ENCODE results near the gene DGLUCY.

Gene DGLUCY

DNA sequence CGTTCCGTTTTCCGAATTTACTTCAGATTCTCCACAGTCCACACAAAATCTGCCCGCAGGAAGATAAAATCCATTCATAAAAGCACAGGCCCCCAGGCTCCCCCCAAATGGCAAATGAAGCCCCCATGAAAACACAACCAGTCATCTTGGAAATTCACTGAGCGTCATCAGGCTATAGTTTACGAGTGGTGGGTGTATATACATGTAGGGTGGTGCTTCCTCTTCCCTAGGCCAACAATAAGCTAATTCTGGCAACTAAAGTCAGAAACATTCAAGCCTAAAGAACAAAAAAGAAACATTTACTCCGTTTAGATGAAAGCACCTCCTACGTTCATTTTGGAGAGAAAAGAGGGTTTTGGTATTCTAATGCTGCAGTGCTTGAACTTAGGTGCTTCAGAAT, 124.8 kb downstream of the DGLUCY start:
- no peak for DNase-seq

DNA sequence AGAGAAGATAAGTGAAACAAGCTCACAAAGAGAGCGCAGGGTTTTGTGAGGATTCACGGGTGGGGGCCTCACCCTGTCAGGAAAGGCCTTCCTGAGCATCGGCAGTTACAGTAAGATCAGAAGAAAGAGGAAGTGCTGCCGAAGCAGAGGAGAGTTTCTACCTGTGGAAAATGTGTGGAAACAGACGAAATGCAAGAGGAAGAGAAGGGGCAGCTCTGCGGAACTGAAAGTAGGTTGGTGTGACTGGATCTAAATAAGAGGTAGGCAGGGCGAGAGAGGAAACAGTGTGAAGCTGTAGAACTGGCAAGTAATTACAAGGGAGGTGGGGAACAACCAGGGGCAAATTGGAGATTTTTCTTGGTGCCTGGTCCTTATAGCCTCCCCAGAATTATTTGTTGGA, 128.0 kb downstream of the DGLUCY start:
- DNase-seq = peak; percentile 36 to 39

DNA sequence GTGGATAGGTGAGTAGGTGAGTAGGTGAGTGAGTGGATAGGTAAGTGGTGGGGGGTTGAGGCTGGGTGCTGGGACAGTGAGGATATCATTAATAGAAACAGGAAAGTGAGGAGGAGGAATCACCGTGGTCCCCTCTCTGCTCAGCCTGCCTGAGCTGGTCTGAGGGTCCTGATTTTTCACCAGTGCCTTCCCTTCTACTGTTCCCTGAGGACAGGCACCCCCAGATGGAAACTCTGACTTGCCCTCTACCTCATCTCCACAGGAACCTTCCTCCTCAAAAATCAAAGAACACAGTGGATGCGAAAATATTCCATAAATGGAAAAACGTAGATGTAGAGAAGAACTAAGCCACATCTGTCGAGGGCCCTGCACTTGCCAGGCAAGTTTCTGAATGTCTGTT, 128.8 kb downstream of the DGLUCY start:
- no peak for DNase-seq

- peak; percentile 35 to 40 for DNase-seq
Measured at GRCh38 chr14:91243074-91243471, 129.2 kb downstream of the DGLUCY start.

GRCh38 chr14:91244501-91244901, 130.6 kb downstream of the DGLUCY start, which contains the start of gene GPR68:
Gene GPR68, minus strand, starts transcription at chr14:91244704. Its CDS starts 9,654 bp downstream, at chr14:91235050.
- DNase-seq = peak; percentile 38 to 52

DNA sequence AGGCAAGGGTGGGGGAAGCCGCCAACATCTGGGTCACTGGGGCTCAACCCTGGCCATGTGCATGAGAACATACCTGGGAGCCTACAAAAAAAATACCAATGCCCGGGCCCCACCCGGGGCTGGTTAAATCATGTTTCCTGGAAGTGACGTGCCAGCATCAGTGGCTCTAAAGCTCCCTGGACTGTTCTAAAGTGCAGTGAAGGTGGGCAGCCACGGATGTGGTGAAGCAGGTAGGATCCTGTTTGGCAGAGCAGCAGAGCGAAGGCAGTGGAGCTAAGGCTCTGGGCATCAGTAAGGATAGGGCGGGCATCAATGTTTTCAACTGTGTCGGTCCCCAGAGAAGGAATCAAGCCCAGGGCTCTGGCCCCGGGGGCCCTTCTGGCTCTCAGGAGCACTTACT, 131.2 kb downstream of the DGLUCY start:
- peak; percentile 69 to 73 for DNase-seq

- DNase-seq = peak in 1 of 2 experiments; percentile 31
Measured at GRCh38 chr14:91245616-91246015, 131.7 kb downstream of the DGLUCY start.

- DNase-seq = peak; percentile 67 to 77
Measured at GRCh38 chr14:91246051-91246852, 132.4 kb downstream of the DGLUCY start.

DNA sequence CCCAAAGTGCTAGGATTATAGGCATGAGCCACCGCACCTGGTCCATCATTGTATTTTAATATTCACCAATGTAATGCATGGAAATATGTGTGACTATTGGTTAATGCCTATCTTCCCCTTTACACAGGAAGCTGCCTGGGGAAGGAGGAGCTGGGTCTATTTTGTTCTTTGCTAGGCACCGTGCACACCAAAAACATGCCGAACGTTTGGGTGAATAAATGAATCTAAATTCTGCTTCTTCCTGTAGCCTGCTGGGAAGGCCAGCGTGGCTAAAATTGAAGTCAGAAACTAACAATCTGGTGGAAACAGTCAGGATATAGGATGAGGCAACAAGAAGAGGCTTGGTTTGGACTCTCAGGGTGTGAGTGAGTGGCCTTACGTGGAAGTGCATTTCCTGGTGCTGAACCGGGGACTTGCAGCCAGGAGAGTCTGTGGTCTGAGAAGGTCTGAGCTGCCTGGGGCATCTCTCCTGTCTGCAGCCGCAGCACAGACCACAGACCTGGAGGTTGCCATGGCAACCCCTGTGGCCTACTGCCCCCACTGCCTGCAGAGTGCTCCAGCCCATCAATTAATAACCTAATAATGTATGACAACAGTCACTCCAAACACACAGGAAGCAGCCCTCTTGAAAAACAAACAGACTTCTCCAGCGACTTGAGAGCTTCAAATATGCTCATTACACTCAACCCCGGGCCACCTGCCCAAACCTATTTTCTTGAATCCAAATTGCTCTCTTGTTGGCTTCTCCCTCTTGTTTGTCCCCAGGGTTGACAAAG, 136.2 kb downstream of the DGLUCY start:
- DNase-seq = peak; percentile 44 to 57

DNA sequence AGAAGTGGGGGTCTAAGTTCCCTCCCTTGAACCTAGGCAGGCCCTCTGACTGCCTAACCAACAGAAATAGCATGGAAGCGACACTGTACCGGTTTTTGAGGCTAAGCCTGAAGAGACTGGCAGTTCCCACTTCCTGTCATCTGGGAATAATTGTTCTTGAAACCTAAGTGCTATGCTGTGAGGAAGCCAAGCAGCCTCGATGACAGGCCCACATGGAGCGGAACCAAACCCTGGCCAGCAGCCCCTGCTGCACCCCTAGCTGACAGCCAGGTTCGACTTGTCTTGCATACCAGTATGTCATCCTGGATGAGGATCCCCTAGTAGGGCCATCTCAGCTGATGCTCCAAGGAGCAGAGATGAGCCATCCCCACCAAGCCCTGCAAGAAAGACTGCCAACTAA, 137.0 kb downstream of the DGLUCY start:
- no peak for DNase-seq

DNA sequence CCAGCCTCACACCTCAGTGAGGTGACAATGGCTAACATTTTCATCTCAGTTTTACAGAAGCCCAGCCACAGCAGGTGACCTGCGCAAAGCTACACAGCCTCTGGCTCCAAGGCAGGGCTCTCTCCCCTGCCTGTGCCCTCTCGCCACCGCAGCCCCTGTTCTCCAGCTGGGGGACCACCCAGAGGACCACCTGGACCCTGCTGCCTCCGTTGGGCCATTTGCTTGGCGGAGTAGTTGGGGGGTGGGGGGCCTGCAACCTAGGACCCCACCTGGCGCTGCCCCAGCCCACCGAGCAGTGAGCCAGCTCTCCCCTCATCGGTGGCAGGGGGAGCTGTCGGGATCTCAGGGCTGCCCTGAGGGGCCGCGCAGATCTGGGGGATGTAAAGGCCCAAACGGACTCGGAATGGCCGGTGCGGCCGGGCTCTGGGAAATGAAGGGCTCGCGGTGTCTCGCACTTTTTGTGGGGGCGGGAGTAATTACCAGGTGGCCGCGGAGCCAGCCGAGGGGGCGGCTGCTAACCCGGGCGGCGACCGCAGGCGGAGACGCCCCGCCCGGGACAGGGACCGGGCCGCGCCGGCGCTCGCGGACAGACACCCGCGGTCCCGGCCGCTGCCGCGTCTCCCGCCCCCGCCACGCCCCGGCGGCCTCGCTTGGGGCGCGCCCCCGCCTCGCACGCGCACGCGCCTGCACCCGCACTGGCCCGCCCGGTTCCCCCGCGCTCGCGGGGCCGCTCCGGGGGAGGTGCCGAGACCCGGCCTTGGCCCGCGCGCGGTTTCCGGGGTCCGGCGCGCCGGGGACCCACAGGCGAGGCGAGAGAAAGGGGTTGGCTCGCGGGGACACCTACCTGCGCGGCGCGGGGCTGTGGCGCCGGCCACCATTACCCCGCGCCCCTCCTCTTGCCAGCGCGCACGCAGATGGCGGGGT, 139.3 kb downstream of the DGLUCY start:
- DNase-seq = peak in 1 of 2 experiments; percentile 38

GRCh38 chr14:91253795-91254323, 140.0 kb downstream of the DGLUCY start:
- no peak for DNase-seq

GRCh38 chr14:91254461-91254860, 140.6 kb downstream of the DGLUCY start:
- no peak for DNase-seq

DNA sequence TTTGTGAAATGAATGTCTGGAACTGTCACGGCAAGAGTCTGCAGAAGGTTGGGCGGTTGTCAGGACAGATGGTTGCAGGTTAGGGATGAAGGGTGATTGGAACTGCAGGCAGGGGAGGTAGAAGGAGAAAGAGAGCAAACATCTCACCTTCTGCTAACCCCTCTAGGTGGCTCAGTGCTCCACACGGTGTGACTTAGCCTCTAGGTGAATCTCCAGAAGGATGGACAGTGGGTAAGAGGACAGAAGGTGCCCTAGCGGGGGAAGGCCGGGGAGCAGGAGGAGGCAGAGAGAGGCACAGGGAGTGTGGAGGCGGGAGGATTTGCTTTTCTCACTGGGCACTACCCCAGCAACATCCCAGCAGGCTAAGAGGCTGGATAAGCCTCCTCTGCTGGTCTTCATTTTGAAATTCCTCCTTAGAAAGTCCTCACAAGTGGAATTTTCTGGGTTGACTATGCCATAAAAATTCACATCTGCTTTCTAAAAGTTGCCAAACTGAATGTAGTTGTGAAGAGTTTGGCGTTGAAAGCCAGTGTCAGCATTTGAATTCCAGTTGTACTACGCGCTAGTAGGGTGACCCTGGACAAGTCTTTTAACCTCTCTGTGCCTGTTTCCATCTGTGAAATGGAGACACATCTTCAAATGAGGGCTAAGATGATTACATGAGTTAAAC, 141.3 kb downstream of the DGLUCY start:
- DNase-seq = no peak

- DNase-seq = no peak
Measured at GRCh38 chr14:91256661-91257060, 142.8 kb downstream of the DGLUCY start.

- no peak for DNase-seq
Measured at GRCh38 chr14:91257328-91258010, 143.6 kb downstream of the DGLUCY start.

DNA sequence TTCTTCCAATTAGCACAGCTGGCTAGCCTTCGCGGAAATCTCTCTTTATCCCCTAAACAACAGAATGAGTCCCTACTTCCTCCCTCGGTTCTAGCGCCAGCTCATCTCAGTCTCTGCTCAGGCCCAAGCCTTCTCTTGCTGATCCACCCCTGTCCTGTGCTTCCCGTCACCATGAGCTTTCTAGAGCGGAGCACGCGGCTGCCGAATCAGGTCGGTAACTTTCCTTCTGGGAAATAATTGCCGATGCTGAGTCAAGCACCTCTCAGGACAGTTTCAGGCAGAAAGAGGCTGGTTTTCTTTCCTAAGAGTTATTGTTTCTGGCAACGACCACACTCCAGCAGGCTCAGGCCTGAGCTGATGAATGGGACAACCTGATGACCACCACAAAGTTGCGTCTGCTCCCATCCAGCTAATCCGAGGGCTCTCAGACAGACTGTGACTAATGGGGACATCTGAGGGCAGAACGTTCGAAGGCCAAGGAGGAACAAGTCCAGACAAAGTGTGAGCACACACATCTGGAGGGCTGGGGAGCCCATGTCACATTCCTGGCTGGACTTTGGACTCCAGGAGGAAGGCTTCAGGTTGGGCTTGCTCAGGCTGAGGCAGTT, 144.2 kb downstream of the DGLUCY start:
- DNase-seq = peak in 1 of 2 experiments; percentile 35

- DNase-seq = no peak
Measured at GRCh38 chr14:91258876-91259275, 145.0 kb downstream of the DGLUCY start.

DNA sequence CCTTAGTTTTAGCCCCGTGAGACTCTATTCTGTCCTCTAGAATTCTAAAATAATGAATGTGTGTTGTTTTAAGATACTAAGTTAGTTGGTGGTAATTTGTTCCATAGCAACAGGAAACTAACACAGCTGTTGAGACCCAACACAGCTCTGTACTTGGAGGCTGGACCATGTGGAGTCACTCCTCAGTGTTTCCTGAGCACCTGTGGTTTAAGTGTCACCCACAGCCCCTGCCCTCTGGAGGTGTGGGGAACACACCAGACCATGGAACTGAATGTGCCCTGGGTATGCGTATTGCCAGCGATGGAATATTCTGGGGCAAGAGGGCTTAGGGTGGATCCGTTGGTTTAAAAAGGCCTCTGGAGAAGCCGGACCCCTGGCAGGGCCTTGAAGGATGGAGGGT, 147.2 kb downstream of the DGLUCY start:
- peak; percentile 41 to 55 for DNase-seq

GRCh38 chr14:91261986-91262549, 148.2 kb downstream of the DGLUCY start:
- DNase-seq = no peak

GRCh38 chr14:91263329-91263728, 149.5 kb downstream of the DGLUCY start:
- DNase-seq = no peak

Data from activated CD4-positive, alpha-beta T cell treated with anti-CD3 and anti-CD28 coated beads, Interleukin-2, amount 50 U/mL, for 48 hours (primary cell).